NCI-H1092 (cell line): ENCODE data around the gene TXNDC15.
"Not testable (repeated sequence)": the region's sequence is repeated elsewhere in the genome, so short reads cannot be mapped to it uniquely, and the experiment has no call there.

ENCODE experiments used
- DNase-seq: peaks from one replicate; lab custom pipeline; 2025; lab: John Stamatoyannopoulos, UW

The TXNDC15 gene

GRCh38 chr5:134873987-134874830 lies at the start of gene TXNDC15:
Gene TXNDC15 (plus strand): TSS chr5:134874371. CDS start chr5:134874428, 57 bp downstream.
- DNase-seq: peak; percentile 77

GRCh38 chr5:134824681-134825080 lies 49.5 kb upstream of the TXNDC15 start:
- no peak for DNase-seq

- DNase-seq: no peak
Observed at GRCh38 chr5:134825212-134825611, 49.0 kb upstream of the TXNDC15 start.

GRCh38 chr5:134833340-134834032 lies 40.7 kb upstream of the TXNDC15 start:
- DNase-seq: no peak

- no peak for DNase-seq
Observed at GRCh38 chr5:134835623-134836022, 38.5 kb upstream of the TXNDC15 start.

GRCh38 chr5:134837530-134838181 lies 36.5 kb upstream of the TXNDC15 start:
- no peak for DNase-seq

GRCh38 chr5:134838361-134838760 lies 35.8 kb upstream of the TXNDC15 start:
- DNase-seq: not testable (repeated sequence)

GRCh38 chr5:134840811-134841210 lies 33.4 kb upstream of the TXNDC15 start:
- no peak for DNase-seq

GRCh38 chr5:134844252-134844651 lies 29.9 kb upstream of the TXNDC15 start:
- DNase-seq: no peak

- no peak for DNase-seq
Observed at GRCh38 chr5:134845335-134845851, 28.8 kb upstream of the TXNDC15 start.

- peak; percentile 84 for DNase-seq
Observed at GRCh38 chr5:134845852-134846640, 28.1 kb upstream of the TXNDC15 start, which contains the start of gene C5orf24. Gene C5orf24 (plus strand): TSS chr5:134845968. CDS start chr5:134854901, 8,933 bp downstream.

GRCh38 chr5:134846641-134846960 lies 27.6 kb upstream of the TXNDC15 start:
- DNase-seq: no peak

GRCh38 chr5:134849434-134849933 lies 24.7 kb upstream of the TXNDC15 start:
- not testable (repeated sequence) for DNase-seq

GRCh38 chr5:134851307-134851923 lies 22.8 kb upstream of the TXNDC15 start:
- DNase-seq: no peak

GRCh38 chr5:134856465-134856864 lies 17.7 kb upstream of the TXNDC15 start:
- DNase-seq: not testable (repeated sequence)

GRCh38 chr5:134857401-134857800 lies 16.8 kb upstream of the TXNDC15 start:
- DNase-seq: no peak

GRCh38 chr5:134864707-134865106 lies 9.5 kb upstream of the TXNDC15 start:
- no peak for DNase-seq

- no peak for DNase-seq
Observed at GRCh38 chr5:134873494-134873893, 677 bp upstream of the TXNDC15 start.

GRCh38 chr5:134874831-134875655 lies 872 bp downstream of the TXNDC15 start:
- peak; percentile 19 for DNase-seq

GRCh38 chr5:134877159-134877558 lies 3.0 kb downstream of the TXNDC15 start:
- no peak for DNase-seq
